ENCODE data around the gene MBNL2.

DNA sequence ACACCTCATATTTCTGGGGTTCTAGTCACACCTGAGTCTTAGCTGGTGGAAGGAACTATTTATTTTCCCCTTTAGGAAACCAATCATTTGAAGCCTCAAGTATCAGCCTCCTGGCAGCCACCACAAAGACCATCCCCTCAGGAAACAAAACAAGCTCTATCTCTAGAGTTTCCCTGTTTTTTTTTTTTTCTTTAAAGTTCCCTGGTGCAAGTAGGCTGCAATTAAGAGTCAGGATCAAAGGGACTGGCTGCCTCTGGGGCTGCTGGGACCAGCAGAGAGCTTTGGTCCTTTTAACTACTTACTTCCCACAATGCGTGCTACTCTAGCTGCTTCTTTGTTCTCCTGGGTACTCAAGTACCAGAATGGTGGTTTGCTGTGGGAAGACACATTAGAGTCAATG is 11.4 kb downstream of the MBNL2 start:
- TF ChIP-seq, protein P1, sequence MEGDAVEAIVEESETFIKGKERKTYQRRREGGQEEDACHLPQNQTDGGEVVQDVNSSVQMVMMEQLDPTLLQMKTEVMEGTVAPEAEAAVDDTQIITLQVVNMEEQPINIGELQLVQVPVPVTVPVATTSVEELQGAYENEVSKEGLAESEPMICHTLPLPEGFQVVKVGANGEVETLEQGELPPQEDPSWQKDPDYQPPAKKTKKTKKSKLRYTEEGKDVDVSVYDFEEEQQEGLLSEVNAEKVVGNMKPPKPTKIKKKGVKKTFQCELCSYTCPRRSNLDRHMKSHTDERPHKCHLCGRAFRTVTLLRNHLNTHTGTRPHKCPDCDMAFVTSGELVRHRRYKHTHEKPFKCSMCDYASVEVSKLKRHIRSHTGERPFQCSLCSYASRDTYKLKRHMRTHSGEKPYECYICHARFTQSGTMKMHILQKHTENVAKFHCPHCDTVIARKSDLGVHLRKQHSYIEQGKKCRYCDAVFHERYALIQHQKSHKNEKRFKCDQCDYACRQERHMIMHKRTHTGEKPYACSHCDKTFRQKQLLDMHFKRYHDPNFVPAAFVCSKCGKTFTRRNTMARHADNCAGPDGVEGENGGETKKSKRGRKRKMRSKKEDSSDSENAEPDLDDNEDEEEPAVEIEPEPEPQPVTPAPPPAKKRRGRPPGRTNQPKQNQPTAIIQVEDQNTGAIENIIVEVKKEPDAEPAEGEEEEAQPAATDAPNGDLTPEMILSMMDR (IDR thresholded peaks at IDR 0.05) = no peak
- no peak for TF ChIP-seq EP300 (IDR thresholded peaks at IDR 0.05)
